GM21825 (cell line): Measurements from ENCODE around the gene DMRT1.

Experiments used
- ATAC-seq: cut with Tn5 transposase; IDR thresholded peaks from one replicate; pipeline ENCODE4 v1.9.1; 2021; ENCODE audit warnings: mild to moderate bottlenecking, moderate library complexity; ENCODE audit not compliant: unreplicated experiment

The DMRT1 gene

DNA sequence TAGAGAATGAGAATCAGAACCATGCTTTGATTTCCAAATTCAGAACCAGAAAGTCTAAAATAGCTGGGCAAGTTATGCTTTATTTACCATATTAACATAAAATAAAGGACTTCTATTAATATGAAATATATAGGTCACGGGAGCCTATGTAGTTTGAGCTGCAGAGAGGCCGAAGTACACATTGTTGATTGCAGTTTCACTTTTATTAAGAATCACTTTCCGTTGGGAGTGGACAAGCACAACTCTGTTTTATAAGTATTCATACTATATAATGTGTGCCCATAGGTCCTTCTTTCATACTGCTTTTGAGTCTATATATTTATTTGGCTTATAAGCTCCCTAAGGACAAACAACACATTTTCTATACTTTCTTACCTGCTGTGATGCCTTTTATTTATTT lies 76.2 kb downstream of the DMRT1 start:
- ATAC-seq, result no peak

DNA sequence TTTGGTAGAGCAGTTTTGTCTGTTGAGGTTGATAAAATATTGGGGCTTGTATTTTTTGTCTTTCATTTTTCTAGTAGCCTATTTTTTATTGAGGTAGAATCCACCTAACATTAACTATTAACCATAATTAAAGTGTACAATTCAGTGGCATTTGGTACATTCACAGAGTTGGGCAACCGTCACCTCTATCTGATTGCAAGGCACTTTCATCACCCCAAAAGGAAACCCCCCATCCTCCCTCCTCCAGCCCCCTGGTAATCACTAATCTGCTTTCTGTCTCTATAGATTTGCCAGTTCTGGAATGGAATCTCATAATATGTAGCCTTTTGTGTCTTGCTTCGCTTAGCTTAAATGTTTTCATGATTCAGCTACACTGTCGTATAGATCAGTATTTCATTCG lies 79.4 kb downstream of the DMRT1 start:
- no peak for ATAC-seq

DNA sequence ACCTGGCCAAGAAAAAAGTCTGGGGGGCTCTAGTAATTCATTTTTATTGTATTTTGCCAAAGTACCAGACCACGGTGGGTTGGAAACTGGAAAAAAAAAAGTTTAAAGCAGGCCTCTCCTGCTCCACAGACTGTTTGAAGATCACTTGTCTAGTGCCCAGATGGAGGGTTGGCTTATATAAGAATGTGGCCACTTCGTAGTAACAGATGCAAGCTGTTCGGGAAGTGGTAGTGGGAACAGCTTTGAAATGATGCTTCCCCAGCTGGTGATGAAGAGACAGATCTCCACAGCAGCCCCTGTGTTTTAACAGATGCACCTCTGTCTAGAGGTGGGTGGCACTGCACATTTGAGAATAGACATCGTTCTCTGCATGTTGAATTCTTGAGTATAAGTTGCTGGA lies 80.7 kb downstream of the DMRT1 start:
- ATAC-seq, result no peak

- no peak for ATAC-seq
These were observed 81.2 kb downstream of the DMRT1 start for GRCh38 chr9:922731-923130.

- ATAC-seq, result no peak
These were observed 85.5 kb downstream of the DMRT1 start for GRCh38 chr9:926976-927375.

DNA sequence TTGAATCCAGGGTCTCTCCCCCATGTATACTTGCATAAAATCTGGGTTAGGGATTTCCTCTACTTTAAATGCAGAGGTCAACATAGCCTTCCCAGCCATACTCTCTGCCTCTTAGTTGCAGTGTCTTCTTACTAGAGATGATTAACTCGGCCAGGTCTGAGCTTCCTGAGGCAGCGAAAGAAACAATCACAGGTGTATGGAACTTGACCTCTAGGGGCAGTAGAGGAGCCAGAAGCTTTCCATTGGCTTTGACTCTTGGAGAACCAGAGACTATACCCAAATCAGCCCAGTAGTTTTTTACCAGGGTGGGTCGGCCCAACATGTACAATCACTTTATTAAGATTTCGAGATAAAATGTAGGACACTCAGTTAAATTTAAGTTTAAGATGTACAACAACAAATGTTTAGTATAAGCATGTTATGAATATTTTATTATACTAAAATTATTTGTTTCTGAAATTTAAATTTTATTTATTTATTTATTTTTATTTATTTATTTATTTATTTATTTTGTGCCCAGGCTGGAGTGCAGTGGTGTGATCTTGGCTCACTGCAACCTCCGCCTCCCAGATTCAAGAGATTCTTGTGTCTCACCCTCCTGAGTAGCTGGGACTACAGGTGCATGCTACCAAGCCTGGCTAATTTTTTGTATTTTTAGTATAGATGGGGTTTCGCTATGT lies 87.0 kb downstream of the DMRT1 start:
- ATAC-seq, result peak; percentile 67

- no peak for ATAC-seq
These were observed 88.2 kb downstream of the DMRT1 start for GRCh38 chr9:929719-930118.

DNA sequence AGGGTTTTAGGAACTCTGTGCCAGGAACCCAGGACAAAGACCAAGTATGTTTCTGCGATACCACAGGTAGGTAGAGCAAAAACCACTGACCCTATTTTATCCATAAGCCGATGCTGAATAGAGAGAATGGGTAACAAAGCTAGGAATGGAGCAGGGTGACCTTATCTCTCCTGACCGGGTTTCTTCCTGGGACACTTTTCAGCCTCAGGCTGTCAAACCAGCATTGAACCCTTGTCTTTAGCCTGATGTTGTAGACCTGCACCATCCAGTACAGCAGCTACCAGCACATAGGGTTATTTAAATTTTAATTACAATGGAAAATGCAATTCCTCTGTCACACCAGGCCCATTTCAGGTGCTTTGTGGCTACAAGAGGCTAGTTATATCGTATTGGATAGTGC lies 91.9 kb downstream of the DMRT1 start:
- no peak for ATAC-seq

GRCh38 chr9:935348-935965 lies 94.0 kb downstream of the DMRT1 start:
- ATAC-seq, result no peak

DNA sequence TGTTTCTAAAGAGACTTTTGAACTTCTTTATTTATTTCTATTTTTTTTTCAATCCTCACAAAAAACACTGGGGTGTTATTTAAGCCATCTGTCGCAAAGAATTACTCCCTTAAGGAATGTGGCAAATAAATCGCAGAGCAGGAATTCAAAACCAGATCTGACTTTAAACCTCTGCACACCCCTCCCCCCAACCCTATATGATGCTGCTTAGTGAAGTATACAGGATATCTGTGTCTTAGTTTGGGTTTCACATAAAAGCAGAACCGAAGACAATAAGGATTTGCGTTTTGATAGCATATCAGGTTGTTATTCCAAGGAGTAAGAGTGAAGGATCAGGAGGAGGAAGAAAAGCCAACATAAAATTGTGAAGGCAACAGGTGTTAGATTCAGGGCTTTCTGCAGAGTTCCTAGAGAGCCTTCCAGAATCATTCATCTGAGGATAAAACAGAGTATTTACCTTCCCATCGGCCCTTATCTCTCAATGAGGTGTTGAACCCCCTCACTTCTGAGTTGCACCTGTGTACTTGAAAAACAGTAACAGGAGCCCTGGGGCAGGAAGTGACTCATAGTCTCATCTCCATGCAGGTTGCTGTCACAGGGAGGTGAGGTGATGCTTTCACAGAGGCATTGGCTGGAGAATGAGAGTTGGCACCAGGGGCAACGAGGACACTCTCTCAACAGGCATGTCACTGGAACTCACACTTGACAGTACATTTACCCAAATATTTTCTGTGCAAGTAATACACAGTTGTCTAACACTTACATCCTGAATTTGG lies 101.5 kb downstream of the DMRT1 start:
- ATAC-seq, result no peak

DNA sequence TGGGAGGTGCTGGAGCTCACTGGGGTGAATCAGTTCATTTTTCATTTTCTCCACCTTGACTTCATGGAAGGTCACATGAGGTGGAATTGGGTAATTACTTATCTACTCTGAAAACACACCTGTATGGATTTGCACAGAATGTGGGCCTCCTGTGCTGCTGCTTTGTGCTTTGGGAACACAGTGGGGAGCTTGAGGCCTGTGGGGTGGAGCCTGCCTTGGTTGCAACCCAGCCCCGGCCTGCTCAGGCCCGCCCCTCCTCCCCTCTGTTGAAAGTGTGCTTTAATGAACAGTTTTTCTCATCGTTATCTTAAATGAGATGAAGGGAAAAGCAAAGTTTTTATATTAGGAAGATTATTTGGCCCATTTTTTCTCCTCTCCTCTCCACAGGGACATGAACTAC lies 106.5 kb downstream of the DMRT1 start:
- no peak for ATAC-seq

DNA sequence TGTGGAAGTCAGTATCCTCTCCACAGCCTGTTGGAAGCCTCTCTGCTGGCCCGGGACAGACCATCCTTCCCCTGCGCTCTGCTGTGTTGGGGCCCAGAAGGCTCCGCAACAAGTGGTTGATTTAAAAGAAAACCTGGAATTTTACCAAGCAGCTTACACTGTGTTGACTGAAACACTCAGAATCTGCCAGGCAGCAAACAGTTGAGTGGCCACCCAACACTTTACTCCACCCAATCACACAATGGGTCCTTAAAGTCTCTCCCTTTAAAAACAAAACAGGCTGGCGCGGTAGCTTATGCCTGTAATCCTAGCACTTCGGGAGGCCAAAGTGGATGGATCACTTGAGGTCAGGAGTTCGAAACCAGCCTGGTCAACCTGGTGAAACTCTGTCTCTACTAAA lies 107.0 kb downstream of the DMRT1 start:
- ATAC-seq, result no peak

- ATAC-seq, result no peak
These were observed 108.6 kb downstream of the DMRT1 start for GRCh38 chr9:950139-950538.

GRCh38 chr9:952546-952945 lies 111.0 kb downstream of the DMRT1 start:
- ATAC-seq, result no peak

- no peak for ATAC-seq
These were observed 117.6 kb downstream of the DMRT1 start for GRCh38 chr9:959105-959504.

GRCh38 chr9:959914-960313 lies 118.4 kb downstream of the DMRT1 start:
- no peak for ATAC-seq

- no peak for ATAC-seq
These were observed 120.5 kb downstream of the DMRT1 start for GRCh38 chr9:962023-962422.

DNA sequence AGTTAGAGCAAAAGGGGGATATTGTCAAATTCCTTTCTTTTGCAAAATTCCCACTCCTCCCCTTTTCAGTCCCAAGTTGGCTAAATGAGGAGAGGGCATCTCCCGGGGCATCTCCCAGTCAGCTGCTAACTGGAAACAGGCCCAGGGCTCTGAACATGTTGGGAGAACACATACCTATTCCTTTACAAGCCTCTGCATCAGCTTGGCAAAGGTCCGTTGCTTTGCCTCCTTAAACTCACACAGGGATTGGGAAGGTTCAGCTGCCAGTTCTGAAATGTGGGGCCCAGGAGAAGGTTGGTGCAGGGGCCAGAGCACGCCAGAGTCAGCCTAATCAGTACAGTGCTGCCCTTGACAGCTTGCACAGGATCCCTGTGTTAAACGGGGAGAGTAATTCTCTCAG lies 124.0 kb downstream of the DMRT1 start:
- no peak for ATAC-seq

DNA sequence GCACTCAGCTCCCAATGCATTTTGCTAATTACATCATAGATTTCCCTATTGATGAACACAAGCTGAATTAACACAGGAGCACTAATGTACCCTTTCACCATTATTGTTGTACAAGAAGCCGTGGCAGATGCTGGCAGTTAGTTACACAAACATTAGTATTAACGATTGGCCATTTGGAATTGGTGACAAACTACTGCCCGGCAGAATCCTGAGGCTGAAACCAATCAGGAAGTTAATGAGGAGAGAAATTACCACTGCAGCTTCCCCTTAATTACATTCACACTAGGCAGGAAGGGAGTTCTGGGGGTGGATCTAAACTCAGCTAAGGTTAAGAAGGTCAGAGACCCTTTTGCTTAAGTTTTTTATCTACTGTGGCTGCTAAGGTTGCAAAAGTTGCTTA lies 125.4 kb downstream of the DMRT1 start:
- no peak for ATAC-seq

GRCh38 chr9:967436-967835 lies 125.9 kb downstream of the DMRT1 start:
- ATAC-seq, result no peak

- no peak for ATAC-seq
These were observed 126.6 kb downstream of the DMRT1 start for GRCh38 chr9:967903-968641.
